Retina (tissue), 1 donor: ENCODE results near the gene NUDT19.
"Not testable (repeated sequence)": the region's sequence is repeated elsewhere in the genome, so short reads cannot be mapped to it uniquely, and the experiment has no call there.

Source experiments
- DNase-seq: peaks from one replicate; pipeline ENCODE4 v3.0.0-alpha.2; 2016

The NUDT19 gene

GRCh38 chr19:32716203-32716602 lies 24.6 kb downstream of the NUDT19 start:
- DNase-seq: not testable (repeated sequence)

- DNase-seq: no peak
Observed at GRCh38 chr19:32717496-32717895, 25.9 kb downstream of the NUDT19 start.

DNA sequence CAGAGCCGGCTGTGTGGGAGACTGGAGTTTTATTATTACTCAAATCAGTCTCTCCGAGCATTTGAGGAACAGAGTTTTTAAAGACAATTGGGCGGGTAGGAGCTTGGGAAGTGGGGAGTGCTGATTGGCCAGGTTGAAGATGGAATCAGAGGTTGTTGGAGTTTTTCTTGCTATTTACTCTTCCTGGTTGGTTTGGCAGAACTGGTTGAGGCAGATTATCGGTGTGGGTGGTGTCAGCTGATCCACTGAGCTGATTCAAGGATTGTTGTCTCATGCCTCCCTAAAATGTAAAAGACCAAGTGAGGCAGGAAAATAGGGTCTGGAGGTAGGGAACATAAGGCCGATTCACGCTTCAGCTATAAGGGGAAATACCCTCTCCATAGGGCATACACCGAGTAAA lies 26.7 kb downstream of the NUDT19 start:
- DNase-seq: no peak

DNA sequence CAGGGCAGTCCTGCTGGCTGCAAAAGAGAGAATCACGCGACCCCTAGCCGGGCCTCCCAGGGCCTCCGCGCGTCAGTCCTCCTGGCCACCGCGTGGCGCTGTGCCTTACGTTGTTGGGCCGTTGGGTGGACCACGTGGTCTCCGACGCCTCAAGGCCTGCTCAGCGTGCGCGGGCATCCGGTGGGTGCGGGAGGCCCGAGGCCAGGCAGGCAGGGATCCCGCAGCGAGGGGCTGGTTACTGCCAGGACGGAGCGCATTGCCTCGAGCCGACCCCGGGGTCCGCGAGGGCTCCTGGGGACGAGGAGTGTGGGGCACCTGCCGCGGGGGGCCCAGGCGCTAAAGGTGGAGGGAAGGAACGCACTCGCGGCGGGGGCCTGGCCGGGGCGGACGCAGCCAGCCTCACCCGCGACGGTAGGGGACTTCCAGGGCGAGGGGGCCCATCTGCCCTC lies 28.0 kb downstream of the NUDT19 start, which contains the start of gene TDRD12:
TSS of gene TDRD12 (plus strand) at position 157 of the 449 bp plus-strand sequence. CDS start 306 bp downstream, outside the sequence.
- no peak for DNase-seq

DNA sequence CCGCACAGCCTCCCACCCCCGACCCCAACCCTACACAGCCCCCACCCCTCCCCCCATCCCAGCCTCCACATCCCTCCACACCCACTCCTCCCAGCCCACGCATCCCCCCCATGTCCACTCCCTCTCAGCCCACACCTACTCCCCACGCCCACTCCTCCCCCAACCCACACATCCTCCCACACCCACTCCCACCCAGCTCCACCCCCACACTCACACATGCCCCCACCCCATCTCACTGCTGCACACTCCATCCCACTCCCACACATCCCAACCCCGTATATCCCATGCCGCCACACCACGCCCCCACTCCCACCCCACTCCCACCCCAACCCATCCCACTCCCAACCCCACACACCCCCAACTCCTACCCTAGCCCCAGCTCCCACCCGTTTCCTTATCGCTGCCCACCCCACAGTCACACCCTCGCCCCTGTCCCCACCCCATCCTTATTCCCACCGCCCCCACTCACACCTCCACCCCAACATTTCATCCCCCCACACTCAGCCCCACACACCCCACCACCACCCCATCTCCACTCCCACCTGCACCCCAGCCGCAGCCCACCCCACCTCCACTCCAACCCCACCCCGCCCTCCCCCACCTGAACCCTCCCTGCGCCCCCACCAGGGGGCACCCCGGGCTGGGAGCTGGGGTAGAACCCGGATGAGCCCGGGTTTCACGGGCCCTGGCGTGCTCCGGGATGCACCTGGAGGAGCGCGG lies 28.8 kb downstream of the NUDT19 start:
- DNase-seq: no peak

DNA sequence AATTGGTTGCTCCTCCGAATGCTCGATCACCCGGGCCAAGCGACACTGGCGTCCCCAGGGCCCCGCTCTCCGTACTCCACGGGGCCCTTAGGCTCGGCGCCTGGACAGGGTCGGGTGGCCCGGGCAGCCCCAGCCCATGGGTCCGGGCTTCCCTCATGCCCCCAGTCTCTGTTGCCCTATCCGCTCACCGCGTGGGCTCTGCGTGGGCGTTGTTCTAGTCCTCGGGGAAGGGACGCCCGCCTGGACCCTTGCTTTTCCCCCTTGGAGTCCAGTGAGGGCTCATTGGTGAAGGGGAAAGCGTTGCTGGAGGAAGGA lies 29.3 kb downstream of the NUDT19 start:
- no peak for DNase-seq

GRCh38 chr19:32735936-32736335 lies 44.3 kb downstream of the NUDT19 start:
- no peak for DNase-seq

DNA sequence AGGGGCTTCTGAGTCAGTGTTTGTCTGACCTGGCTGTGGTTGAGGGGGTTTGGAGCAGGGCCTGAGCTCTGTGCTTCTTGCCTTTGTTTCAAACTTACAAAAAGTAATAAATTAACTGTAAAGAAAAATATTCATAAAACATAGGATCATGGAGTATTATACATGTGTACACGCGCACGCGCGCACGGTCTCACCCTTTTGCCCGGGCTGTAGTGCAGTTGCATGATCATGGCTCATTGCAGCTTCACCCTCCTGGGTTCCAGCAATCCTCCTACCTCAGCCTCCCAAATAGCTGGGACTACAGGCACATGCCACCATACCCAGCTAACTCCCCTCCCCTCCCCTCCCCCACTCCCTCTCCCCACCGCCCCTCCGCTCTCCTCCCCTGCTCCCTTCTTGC lies 51.4 kb downstream of the NUDT19 start:
- DNase-seq: no peak

- no peak for DNase-seq
Observed at GRCh38 chr19:32743447-32743846, 51.8 kb downstream of the NUDT19 start.

DNA sequence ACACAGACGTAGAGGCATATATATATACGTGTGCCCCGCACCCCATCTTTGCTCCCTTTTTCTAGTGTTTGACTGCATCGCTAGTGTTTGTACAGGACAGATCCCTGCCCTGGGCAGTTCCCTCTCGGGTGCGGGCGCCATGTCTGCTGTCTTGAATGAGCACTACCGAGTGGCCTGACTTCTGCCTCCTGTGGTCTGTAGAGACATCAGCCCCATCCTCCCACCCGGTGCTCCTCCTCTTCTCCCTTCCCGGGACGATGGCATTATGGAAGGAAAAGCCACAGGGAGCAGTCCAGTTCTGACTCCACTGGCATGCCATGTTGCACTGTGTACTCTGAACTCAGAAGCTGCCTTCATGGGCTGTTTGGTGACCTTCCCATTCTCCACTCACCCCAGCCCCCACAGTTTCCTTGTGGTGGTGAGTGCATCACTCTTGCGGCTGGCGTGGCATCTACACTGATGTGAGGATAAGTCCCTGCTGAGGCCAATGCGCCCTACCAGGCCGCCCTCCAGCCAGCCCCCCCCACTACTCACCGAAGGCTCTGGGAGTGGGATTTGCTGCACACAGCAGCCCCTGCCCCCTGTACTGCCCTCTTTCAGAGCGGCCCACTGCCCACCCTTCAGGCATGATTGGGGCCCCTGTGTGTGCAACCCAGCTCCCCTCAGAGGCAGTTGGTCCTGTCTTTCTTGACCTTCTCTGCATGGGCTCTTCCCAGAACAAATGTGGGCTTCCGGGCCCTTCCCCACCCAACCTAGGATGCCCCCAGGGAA lies 53.1 kb downstream of the NUDT19 start:
- no peak for DNase-seq

- not testable (repeated sequence) for DNase-seq
Observed at GRCh38 chr19:32745594-32746251, 54.1 kb downstream of the NUDT19 start.

DNA sequence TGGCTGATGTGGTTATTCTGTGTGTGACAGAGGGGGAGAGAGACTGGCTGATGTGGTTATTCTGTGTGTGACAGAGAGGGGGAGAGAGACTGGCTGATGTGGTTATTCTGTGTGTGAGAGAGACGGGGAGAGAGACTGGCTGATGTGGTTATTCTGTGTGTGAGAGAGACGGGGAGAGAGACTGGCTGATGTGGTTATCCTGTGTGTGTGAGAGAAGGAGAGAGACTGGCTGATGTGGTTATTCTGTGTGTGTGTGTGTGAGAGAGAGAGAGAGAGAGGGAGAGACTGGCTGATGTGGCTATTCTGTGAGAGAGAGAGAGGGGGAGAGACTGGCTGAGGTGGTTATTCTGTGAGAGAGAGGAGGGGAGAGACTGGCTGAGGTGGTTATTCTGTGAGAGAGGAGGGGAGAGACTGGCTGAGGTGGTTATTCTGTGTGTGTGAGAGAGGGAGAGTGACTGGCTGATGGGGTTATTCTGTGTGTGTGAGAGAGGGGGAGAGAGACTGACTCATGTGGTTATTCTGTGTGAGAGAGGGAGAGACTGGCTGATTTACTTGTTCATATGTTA lies 55.1 kb downstream of the NUDT19 start:
- DNase-seq: not testable (repeated sequence)

DNA sequence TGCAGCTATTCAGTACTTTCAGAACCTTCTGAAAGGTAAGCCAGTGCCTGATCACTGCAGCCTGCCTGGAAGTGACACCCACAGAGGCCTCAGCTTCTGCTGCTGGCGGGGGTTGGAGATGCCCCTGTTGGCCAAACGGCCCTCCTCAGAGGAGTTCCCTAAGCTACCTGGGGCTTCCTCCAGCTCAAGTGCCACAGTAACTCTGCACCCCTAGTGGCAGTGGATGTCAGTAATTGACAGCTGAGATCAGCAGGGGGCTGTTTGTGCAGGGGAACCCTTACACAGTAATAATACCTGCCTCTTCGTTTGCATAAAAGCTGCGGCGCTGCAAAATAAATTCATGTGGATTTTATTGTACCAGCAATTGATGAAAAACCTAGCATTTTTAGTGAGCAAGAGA lies 56.9 kb downstream of the NUDT19 start:
- DNase-seq: no peak

- DNase-seq: no peak
Observed at GRCh38 chr19:32748948-32749347, 57.3 kb downstream of the NUDT19 start.

DNA sequence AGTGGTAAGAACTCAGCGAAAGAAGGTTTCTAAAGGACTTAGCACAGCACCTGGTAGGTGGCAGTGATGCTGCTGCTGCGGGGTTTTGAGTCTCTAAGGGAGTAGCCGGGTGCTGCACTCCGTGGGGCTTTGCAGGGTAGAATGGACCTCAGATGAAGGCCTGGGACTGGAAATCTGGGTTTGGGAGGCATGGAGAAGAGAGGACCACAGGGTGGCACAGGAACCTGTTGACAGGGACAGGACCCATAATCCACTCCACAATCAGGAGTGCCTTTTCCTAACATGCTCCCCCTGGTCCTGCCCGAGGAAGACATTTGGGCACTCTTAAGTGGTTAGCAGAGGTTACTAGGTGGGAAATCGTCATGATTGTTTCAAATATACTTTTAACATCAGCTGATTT lies 57.7 kb downstream of the NUDT19 start:
- DNase-seq: no peak

- DNase-seq: no peak
Observed at GRCh38 chr19:32750441-32751055, 58.9 kb downstream of the NUDT19 start.

- no peak for DNase-seq
Observed at GRCh38 chr19:32751066-32751465, 59.4 kb downstream of the NUDT19 start.

- no peak for DNase-seq
Observed at GRCh38 chr19:32757189-32757588, 65.6 kb downstream of the NUDT19 start.
